OCI-LY1 (cell line): Measurements from ENCODE around the gene ICA1.

ENCODE experiments used
- EZH2 ChIP-seq: fragments of 200-600 bp; sonication (generic), shearing (Covaris generic); IDR thresholded peaks from 2 replicates; pipeline ENCODE4 v1.8.0; 2017; ENCODE audit warnings: borderline replicate concordance, mixed run types, mild to moderate bottlenecking, antibody characterized with exemption, low read length, moderate library complexity, mixed read lengths
- TF ChIP-seq, protein P1 (sequence below): fragments of 200-600 bp; sonication (generic), shearing (Covaris generic); IDR thresholded peaks from 2 replicates; pipeline ENCODE4 v1.5.1; 2017; ENCODE audit warnings: mild to moderate bottlenecking, antibody characterized with exemption, low read length, moderate library complexity, mixed read lengths

DNA sequence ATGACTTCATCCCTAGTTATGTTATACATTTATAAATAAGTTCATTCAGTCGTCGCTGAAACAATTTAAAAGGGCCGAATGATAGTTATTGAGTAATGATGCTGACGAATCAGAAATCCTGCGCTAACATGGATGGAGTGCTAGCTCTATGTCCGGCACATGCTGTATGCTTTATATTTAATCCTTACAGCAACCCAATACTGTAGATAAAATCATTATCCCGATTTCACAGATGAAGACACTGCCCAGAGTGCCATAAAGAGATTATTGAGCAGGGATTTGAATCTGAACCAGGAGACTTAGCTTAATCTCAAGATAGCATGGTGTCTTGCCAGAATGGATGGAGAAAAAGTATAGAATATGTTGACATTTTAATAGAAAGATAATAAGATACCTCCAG lies 1.1 kb upstream of the ICA1 start:
- TF ChIP-seq, protein P1, sequence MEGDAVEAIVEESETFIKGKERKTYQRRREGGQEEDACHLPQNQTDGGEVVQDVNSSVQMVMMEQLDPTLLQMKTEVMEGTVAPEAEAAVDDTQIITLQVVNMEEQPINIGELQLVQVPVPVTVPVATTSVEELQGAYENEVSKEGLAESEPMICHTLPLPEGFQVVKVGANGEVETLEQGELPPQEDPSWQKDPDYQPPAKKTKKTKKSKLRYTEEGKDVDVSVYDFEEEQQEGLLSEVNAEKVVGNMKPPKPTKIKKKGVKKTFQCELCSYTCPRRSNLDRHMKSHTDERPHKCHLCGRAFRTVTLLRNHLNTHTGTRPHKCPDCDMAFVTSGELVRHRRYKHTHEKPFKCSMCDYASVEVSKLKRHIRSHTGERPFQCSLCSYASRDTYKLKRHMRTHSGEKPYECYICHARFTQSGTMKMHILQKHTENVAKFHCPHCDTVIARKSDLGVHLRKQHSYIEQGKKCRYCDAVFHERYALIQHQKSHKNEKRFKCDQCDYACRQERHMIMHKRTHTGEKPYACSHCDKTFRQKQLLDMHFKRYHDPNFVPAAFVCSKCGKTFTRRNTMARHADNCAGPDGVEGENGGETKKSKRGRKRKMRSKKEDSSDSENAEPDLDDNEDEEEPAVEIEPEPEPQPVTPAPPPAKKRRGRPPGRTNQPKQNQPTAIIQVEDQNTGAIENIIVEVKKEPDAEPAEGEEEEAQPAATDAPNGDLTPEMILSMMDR: no peak
- TF ChIP-seq EZH2: no peak
